Activated T-helper 2 cell treated with anti-CD3 and anti-CD28 coated beads, Interferon-gamma antibody, Interleukin-2, Interleukin-4, amounts not matched to agents 10 μg/mL and 5 μg/mL and 100 μg/mL, durations not matched to agents 14 hours and 24 hours and 36 hours (primary cell): ENCODE results near the gene ZDHHC1. TPM values are rescaled to one million over a fixed set of nuclear protein-coding genes. Genes with fewer than 3 reads are reported as not detected.
A peak's percentile ranks its signal among the peaks of the same experiment; 100 is the strongest.
"Not testable (repeated sequence)": the region's sequence is repeated elsewhere in the genome, so short reads cannot be mapped to it uniquely, and the experiment has no call there.

ENCODE experiments used
- DNase-seq: peaks from one replicate; pipeline ENCODE4 v3.0.0; 2021; ENCODE audit warnings: low spot score
- H3K27ac Mint-ChIP-seq: one replicate; pipeline ENCODE4 v1.8.0; 2021; ENCODE audit warnings: mixed read lengths
- H3K27me3 Mint-ChIP-seq: one replicate; pipeline ENCODE4 v1.8.0; 2021; ENCODE audit warnings: low read depth, mixed read lengths
- H3K36me3 Mint-ChIP-seq: one replicate; pipeline ENCODE4 v1.8.0; 2021; ENCODE audit warnings: low read depth, mixed read lengths
- H3K4me1 Mint-ChIP-seq: one replicate; pipeline ENCODE4 v1.8.0; 2021; ENCODE audit warnings: low read depth, mixed read lengths
- H3K4me3 Mint-ChIP-seq: one replicate; pipeline ENCODE4 v1.8.0; 2021; ENCODE audit warnings: low read depth, mild to moderate bottlenecking, moderate library complexity, mixed read lengths
- H3K9me3 Mint-ChIP-seq: one replicate; pipeline ENCODE4 v1.8.0; 2021; ENCODE audit warnings: mixed read lengths
- intact Hi-C: fragments of 100-400 bp; cut with micrococcal nuclease; formaldehyde crosslinking; loops from one replicate; pipeline ENCODE4 v1.15.1; 2023
- total RNA-seq: library from RNA; stranded (reverse); gene quantifications from 2 replicates; pipeline ENCODE4 v1.2.3, GENCODE V29; 2022

ZDHHC1 gene
- total RNA-seq, 1 donor from 2014 or later, result 1.4 TPM

- no peak for DNase-seq
- Mint-ChIP-seq H3K9me3 (no peaks in the 10 kb centered on the region), H3K4me1 (no peaks in the 10 kb centered on the region), H3K36me3 (no peaks in the 10 kb centered on the region), H3K27me3 (peaks cover 39% of the 10 kb centered on the region), H3K27ac (no peak overlapping the region), H3K4me3 (no peak overlapping the region)
- intact Hi-C loops, result no loop called here
These were observed 8.8 kb upstream of the ZDHHC1 start for GRCh38 chr16:67425061-67425460.

- Mint-ChIP-seq H3K27me3 (peaks cover 38% of the 10 kb centered on the region), H3K27ac (no peak overlapping the region), H3K4me3 (no peak overlapping the region), H3K9me3 (no peaks in the 10 kb centered on the region), H3K4me1 (no peaks in the 10 kb centered on the region), H3K36me3 (no peaks in the 10 kb centered on the region)
- no peak for DNase-seq
- intact Hi-C loops, result no loop called here
These were observed 8.0 kb upstream of the ZDHHC1 start for GRCh38 chr16:67424261-67424615.

GRCh38 chr16:67423611-67424260 lies 7.5 kb upstream of the ZDHHC1 start:
- H3K4me1 Mint-ChIP-seq, result no peaks in the 10 kb centered on the region
- H3K4me3 Mint-ChIP-seq, result no peak overlapping the region
- no peak overlapping the region for H3K27ac Mint-ChIP-seq
- no peak for DNase-seq
- H3K27me3 Mint-ChIP-seq, result peaks cover 34% of the 10 kb centered on the region
- no peaks in the 10 kb centered on the region for H3K9me3 Mint-ChIP-seq
- intact Hi-C loops, result no loop called here
- H3K36me3 Mint-ChIP-seq, result no peaks in the 10 kb centered on the region

- no peak for DNase-seq
- Mint-ChIP-seq H3K27me3 (peaks cover 32% of the 10 kb centered on the region), H3K4me1 (no peaks in the 10 kb centered on the region), H3K4me3 (no peak overlapping the region), H3K36me3 (no peaks in the 10 kb centered on the region), H3K9me3 (no peaks in the 10 kb centered on the region), H3K27ac (no peak overlapping the region)
- intact Hi-C loops, result no loop called here
These were observed 6.7 kb upstream of the ZDHHC1 start for GRCh38 chr16:67423015-67423414.

GRCh38 chr16:67421030-67421429 lies 4.8 kb upstream of the ZDHHC1 start:
- H3K27me3 Mint-ChIP-seq, result peaks cover 38% of the 10 kb centered on the region
- no peaks in the 10 kb centered on the region for H3K36me3 Mint-ChIP-seq
- peaks cover 8% of the 10 kb centered on the region for H3K4me1 Mint-ChIP-seq

DNA sequence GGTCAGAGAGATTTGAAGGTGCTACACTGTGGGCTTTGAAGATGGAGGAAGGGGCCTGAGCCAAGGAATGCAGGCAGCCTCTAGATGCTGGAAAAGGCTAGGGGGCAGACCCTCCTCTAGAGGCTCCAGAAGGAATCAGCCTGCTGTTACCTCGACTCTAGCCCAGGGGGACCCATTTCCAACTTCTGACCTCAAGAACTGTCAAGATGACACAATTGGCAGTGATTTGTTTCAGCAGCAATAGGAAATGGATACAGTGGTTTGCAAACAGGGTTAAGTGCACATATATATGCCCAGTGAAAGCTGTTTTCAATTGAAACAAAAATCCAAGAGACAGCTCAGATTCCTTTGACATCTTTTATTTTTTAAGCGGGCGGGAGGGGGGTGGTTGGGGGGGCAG lies 3.7 kb upstream of the ZDHHC1 start:
- Mint-ChIP-seq H3K36me3 (no peaks in the 10 kb centered on the region), H3K4me3 (no peak overlapping the region), H3K4me1 (peaks cover 10% of the 10 kb centered on the region), H3K27me3 (peaks cover 34% of the 10 kb centered on the region), H3K27ac (no peak overlapping the region), H3K9me3 (no peaks in the 10 kb centered on the region)
- intact Hi-C loops, result no loop called here
- no peak for DNase-seq

More at GRCh38 chr16:67421030-67421429, 4.8 kb upstream of the ZDHHC1 start:
- Mint-ChIP-seq H3K9me3 (no peaks in the 10 kb centered on the region), H3K27ac (no peak overlapping the region), H3K4me3 (no peak overlapping the region)
- intact Hi-C loops, result no loop called here
- DNase-seq, result no peak

DNA sequence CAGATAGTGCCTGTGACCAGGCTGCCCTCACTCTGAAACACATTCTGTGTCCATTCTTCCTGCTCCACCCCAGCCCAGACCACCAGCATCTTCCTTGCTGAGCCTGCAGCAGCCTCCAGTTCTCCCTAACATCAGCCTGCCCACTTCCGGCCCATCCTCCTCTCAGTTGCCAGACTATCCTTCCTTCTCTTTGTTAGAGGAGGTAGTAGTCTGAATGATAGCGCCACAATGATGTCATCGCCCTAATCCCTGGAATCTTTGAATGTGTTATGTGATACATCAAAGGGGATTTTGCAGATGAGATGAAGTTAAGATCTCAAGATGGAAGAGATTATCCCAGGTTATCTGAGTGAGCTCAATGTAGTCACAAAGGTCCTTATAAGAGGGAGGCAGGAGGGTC lies 3.2 kb upstream of the ZDHHC1 start:
- H3K4me3 Mint-ChIP-seq, result no peak overlapping the region
- no peaks in the 10 kb centered on the region for H3K36me3 Mint-ChIP-seq
- no peak for DNase-seq
- no peaks in the 10 kb centered on the region for H3K9me3 Mint-ChIP-seq
- intact Hi-C loops, result no loop called here
- peaks cover 10% of the 10 kb centered on the region for H3K4me1 Mint-ChIP-seq
- H3K27ac Mint-ChIP-seq, result no peak overlapping the region
- H3K27me3 Mint-ChIP-seq, result peaks cover 34% of the 10 kb centered on the region

DNA sequence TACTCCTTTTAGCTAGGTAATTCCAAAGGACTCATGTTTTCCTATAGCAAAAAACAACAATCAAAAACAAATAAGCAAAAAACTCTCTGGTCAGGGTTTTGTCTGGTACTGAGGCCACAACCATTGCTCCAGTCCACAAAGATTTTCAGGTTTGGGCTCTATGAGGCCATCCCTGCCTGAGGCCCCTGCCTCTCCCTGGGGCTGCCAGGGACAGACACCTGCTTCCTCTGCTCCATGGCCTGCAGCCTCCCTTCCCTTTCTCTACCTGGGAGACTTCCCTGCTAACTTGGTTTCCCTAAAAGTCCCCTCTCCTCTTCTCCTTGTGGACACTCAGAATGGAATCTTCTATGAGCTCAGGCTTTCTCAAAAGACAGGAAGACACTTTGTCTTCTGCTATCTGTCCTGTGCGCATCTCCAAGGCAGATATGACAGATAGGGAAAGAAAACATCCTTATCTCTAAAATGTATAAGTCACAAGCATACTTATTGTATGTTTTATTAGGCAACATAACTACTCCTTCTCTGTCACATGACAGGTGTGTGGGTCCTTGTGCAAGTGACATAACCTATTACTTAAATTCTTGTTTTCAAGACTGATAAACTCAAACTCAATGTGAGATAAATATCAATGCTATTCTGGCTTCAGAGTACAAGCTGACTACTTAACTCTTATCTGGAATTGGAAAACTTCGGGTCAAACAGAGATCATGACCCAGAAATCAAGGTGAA lies 1.2 kb upstream of the ZDHHC1 start:
- peak overlapping the region; percentile 11 for H3K27ac Mint-ChIP-seq
- no peaks in the 10 kb centered on the region for H3K9me3 Mint-ChIP-seq
- H3K36me3 Mint-ChIP-seq, result no peaks in the 10 kb centered on the region
- peak overlapping the region; percentile 18 for H3K4me3 Mint-ChIP-seq
- intact Hi-C loops, result no loop called here
- no peak for DNase-seq
- peaks cover 28% of the 10 kb centered on the region for H3K27me3 Mint-ChIP-seq
- H3K4me1 Mint-ChIP-seq, result peaks cover 10% of the 10 kb centered on the region

DNA sequence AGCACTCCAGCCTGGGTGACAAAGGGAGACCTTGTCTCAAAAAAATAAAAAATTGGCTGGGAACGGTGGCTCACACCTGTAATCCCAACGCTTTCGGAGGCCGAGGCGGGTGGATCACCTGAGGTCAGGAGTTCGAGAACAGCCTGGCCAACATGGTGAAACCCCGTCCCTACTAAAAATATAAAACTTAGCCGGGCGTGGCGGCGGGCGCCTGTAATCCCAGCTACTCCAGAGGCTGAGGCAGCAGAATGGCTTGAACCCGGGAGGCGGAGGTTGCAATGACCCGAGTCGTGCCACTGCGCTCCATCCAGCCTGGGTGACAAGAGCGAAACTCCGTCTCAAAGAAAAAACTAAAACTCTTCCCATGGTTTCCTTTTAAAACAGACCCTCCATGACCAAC lies 856 bp downstream of the ZDHHC1 start:
- peaks cover 31% of the 10 kb centered on the region for H3K27me3 Mint-ChIP-seq
- H3K27ac Mint-ChIP-seq, DNase-seq, intact Hi-C loops, H3K36me3 Mint-ChIP-seq, H3K9me3 Mint-ChIP-seq: not testable (repeated sequence)
- H3K4me3 Mint-ChIP-seq, result peak overlapping the region; percentile 67
- peaks cover 10% of the 10 kb centered on the region for H3K4me1 Mint-ChIP-seq

- intact Hi-C loops, result no loop called here
- DNase-seq, result no peak
- H3K4me3 Mint-ChIP-seq, result peak overlapping the region; percentile 7
- H3K4me1 Mint-ChIP-seq, result peaks cover 10% of the 10 kb centered on the region
- no peaks in the 10 kb centered on the region for H3K36me3 Mint-ChIP-seq
- H3K9me3 Mint-ChIP-seq, result no peaks in the 10 kb centered on the region
- H3K27me3 Mint-ChIP-seq, result peaks cover 26% of the 10 kb centered on the region
- no peak overlapping the region for H3K27ac Mint-ChIP-seq
These were observed 2.0 kb downstream of the ZDHHC1 start for GRCh38 chr16:67413978-67414911.

GRCh38 chr16:67412294-67412693 lies 4.0 kb downstream of the ZDHHC1 start:
- H3K4me3 Mint-ChIP-seq, result no peak overlapping the region
- no peak overlapping the region for H3K27ac Mint-ChIP-seq
- H3K27me3 Mint-ChIP-seq, result peaks cover 16% of the 10 kb centered on the region
- no peak for DNase-seq
- no peaks in the 10 kb centered on the region for H3K9me3 Mint-ChIP-seq
- H3K36me3 Mint-ChIP-seq, result no peaks in the 10 kb centered on the region
- H3K4me1 Mint-ChIP-seq, result peaks cover 7% of the 10 kb centered on the region
- intact Hi-C loops, result no loop called here

GRCh38 chr16:67411339-67411738 lies 4.9 kb downstream of the ZDHHC1 start:
- H3K27me3 Mint-ChIP-seq, result peaks cover 11% of the 10 kb centered on the region
- no peak overlapping the region for H3K27ac Mint-ChIP-seq
- H3K4me3 Mint-ChIP-seq, result no peak overlapping the region
- H3K36me3 Mint-ChIP-seq, result no peaks in the 10 kb centered on the region
- no peak for DNase-seq
- intact Hi-C loops, result no loop called here
- H3K4me1 Mint-ChIP-seq, result peaks cover 3% of the 10 kb centered on the region
- H3K9me3 Mint-ChIP-seq, result no peaks in the 10 kb centered on the region

DNA sequence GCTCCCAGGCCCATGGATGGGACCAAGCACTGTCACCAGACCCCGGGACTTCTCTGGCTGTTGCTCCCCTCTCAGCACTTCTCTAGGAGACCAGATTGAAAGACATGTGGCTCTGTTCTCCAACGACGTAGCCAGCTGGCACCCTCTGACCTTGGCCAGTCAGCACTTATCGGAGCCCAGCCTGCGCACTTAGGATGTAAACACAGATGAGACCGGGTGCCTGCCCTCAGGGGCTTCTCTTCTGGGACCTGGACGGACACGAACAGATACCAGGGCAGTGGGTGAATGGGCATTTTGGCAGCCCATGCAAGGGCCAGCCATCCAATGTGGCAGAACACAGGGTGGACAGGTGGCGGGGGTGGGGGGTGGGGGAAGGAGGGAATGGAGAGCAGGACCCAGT lies 6.6 kb downstream of the ZDHHC1 start:
- Mint-ChIP-seq H3K4me3 (no peak overlapping the region), H3K9me3 (no peaks in the 10 kb centered on the region), H3K27me3 (peaks cover 7% of the 10 kb centered on the region), H3K27ac (no peak overlapping the region), H3K36me3 (no peaks in the 10 kb centered on the region), H3K4me1 (no peaks in the 10 kb centered on the region)
- intact Hi-C loops, result no loop called here
- no peak for DNase-seq
